GM10248 (cell line): ENCODE measurements around the gene ERMAP.

Experiments used
- CTCF ChIA-PET: fragments of 300-600 bp; sonication (Branson Sonifier 250); formaldehyde crosslinking; extraction: SDS; loops from one replicate; lab custom pipeline; 2021; ENCODE audit warnings: antibody characterized with exemption; lab: Yijun Ruan, JAX
- POLR2A ChIA-PET: fragments of 350-650 bp; sonication (Branson Sonifier 250); formaldehyde crosslinking; extraction: SDS; loops from one replicate; lab custom pipeline; 2020; ENCODE audit warnings: antibody characterized with exemption; lab: Yijun Ruan, JAX
- DNase-seq: peaks from one replicate; pipeline ENCODE4 v3.0.0; 2012; ENCODE audit errors: extremely low spot score
- TF ChIP-seq, protein P1 (sequence below): IDR thresholded peaks from 2 replicates; pipeline ENCODE4 v1.5.1; 2012; ENCODE audit warnings: mild to moderate bottlenecking, low read depth; ENCODE audit errors: extremely low read depth, missing control alignments, control extremely low read depth

The ERMAP gene

GRCh38 chr1:42815941-42816584 lies 859 bp upstream of the ERMAP start:
- ChIA-PET CTCF (interaction anchor here (0.8 to 1.5 kb wide), 7 partner anchors 9 to 258 kb away, joined by 3 to 4 read pairs (median 4); partner anchors contain the start of gene ZNF691), POLR2A (no interaction called here)
- no peak for DNase-seq
- TF ChIP-seq, protein P1, sequence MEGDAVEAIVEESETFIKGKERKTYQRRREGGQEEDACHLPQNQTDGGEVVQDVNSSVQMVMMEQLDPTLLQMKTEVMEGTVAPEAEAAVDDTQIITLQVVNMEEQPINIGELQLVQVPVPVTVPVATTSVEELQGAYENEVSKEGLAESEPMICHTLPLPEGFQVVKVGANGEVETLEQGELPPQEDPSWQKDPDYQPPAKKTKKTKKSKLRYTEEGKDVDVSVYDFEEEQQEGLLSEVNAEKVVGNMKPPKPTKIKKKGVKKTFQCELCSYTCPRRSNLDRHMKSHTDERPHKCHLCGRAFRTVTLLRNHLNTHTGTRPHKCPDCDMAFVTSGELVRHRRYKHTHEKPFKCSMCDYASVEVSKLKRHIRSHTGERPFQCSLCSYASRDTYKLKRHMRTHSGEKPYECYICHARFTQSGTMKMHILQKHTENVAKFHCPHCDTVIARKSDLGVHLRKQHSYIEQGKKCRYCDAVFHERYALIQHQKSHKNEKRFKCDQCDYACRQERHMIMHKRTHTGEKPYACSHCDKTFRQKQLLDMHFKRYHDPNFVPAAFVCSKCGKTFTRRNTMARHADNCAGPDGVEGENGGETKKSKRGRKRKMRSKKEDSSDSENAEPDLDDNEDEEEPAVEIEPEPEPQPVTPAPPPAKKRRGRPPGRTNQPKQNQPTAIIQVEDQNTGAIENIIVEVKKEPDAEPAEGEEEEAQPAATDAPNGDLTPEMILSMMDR = no peak

GRCh38 chr1:42817440-42817767 lies 482 bp downstream of the ERMAP start:
- CTCF ChIA-PET = interaction anchor here (1.3 to 1.6 kb wide), 3 partner anchors 9 to 41 kb away, joined by 3 to 7 read pairs (median 4); partner anchors contain the start of gene ZNF691
- POLR2A ChIA-PET = interaction anchor here (0.5 to 1.0 kb wide), 3 partner anchors 22 to 50 kb away, joined by 3 to 4 read pairs (median 3); partner anchors contain the start of genes C1orf50 and P3H1
- no peak for DNase-seq
- TF ChIP-seq, protein P1 = no peak

DNA sequence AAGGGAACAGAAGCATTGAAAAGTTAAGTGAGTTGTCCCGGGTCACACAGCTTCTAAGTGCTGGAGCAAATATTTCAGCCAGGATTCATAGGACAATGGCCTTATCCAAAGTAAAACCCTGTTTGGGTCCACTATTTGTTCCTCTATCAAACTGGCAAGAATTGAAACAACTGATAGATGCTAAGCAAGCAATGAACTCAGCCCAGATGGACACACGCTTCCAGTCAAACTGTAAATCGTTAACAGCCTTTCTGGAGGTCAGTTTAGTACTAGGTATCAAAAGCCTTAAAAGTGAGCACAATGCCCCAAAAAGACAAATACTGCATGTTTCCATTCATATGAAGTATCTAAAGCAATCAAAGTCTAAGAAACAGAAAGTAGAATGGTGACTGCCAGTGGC lies 1.1 kb downstream of the ERMAP start:
- CTCF ChIA-PET = interaction anchor here (1.3 to 1.6 kb wide), 3 partner anchors 10 to 41 kb away, joined by 3 to 7 read pairs (median 4); partner anchors contain the start of gene ZNF691
- TF ChIP-seq, protein P1 = no peak
- POLR2A ChIA-PET = interaction anchor here (0.5 to 1.0 kb wide), 3 partner anchors 21 to 51 kb away, joined by 3 to 4 read pairs (median 3); partner anchors contain the start of genes C1orf50 and P3H1
- no peak for DNase-seq

DNA sequence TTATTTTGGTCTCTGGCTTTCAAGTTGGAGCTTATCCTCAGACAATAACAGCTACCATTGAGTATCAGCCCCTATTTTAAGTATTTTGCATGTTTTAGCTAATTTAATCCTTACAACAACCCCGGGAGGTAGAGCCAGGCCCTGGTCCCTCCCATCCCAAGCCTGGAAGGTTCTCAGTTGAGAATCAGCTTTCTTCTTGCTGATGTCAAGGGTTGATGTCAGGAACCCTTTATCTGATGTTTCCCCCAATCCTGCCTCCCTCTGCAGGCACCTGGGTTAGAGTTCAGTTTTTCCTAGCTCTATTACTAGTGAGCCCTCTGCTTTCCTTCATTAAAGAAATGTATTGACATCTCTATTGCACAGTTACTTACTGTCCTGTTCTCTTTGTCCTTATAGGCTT lies 3.9 kb downstream of the ERMAP start:
- TF ChIP-seq, protein P1 = no peak
- DNase-seq = no peak
- ChIA-PET CTCF (interaction anchor here (0.7 to 4.6 kb wide), 5 partner anchors 12 to 45 kb away, joined by 3 to 26 read pairs (median 3); partner anchors contain the start of gene ZNF691), POLR2A (interaction anchor here (0.7 kb wide), 2 partner anchors 515 to 1031 kb away, joined by 4 read pairs; no protein-coding TSS in a partner anchor)

GRCh38 chr1:42821690-42822089 lies 4.8 kb downstream of the ERMAP start:
- ChIA-PET CTCF (interaction anchor here (0.9 to 4.6 kb wide), 4 partner anchors 13 to 29 kb away, joined by 3 to 26 read pairs (median 6); partner anchors contain the start of gene ZNF691), POLR2A (no interaction called here)
- TF ChIP-seq, protein P1 = no peak
- DNase-seq = no peak

DNA sequence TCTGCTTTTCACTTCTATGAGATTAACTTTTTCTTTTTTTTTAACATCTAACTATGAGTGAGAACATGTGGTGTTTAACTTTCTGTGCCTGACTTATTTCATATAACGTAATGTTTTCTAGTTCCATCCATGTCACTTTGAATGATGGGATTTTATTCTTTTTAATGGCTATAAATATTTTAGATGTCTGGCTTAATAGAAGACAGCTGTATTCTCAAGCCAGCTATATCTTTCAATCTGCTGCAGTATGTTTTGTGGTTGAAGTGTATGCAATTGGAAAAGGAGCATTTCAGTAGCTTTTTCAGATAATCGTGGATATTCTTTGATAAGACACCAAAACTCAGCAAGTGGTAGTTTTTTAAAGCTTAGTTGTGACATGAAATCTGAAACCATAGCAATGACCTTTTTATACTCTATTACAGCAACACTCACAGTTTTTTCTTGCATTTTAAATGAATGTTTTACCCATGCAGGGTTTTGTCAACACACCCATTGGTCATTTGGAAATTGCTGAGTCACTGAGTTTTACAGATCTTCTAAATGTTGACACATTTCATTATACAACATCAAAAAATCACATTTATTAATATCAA lies 6.0 kb downstream of the ERMAP start:
- CTCF ChIA-PET = interaction anchor here (0.7 to 4.6 kb wide), 4 partner anchors 13 to 54 kb away, joined by 3 to 26 read pairs (median 4); partner anchors contain the start of gene ZNF691
- no peak for DNase-seq
- POLR2A ChIA-PET = no interaction called here
- TF ChIP-seq, protein P1 = no peak
